H1 (cell line): ENCODE data around the gene CPLANE2. TPM values are rescaled to one million over a fixed set of nuclear protein-coding genes. Genes with fewer than 3 reads are reported as not detected.

ENCODE experiments used
- CTCF ChIA-PET: fragments of 300-600 bp; sonication (Branson Sonifier 250); formaldehyde crosslinking; loops from one replicate; lab custom pipeline; 2021; ENCODE audit not compliant: partially characterized antibody; lab: Charles Lee
- POLR2A ChIA-PET: fragments of 300-600 bp; sonication (Branson Sonifier 250); formaldehyde crosslinking; loops from one replicate; lab custom pipeline; 2021; ENCODE audit warnings: inconsistent platforms; ENCODE audit not compliant: partially characterized antibody; lab: Charles Lee
- DNase-seq, 2 experiments: peaks; one replicate each; pipeline versions ENCODE4 v3.0.0 to v3.0.0-alpha.2; 2010 to 2022; ENCODE audit warnings: low spot score in 2 of 2, low read depth in 1 of 2, mixed read lengths in 1 of 2
- FAIRE-seq: peaks from 2 replicates; lab custom pipeline; 2011; peaks lifted over from hg19 to GRCh38; lab: Jason Lieb, UNC
- H2AFZ ChIP-seq: 2 replicates; pipeline ENCODE4 v1.8.1; 2012; ENCODE audit warnings: low read length, inconsistent platforms
- H2AK5ac ChIP-seq: 2 replicates; pipeline ENCODE4 v1.6.1; 2013; ENCODE audit warnings: low read depth, low read length
- H2BK120ac ChIP-seq: replicated peaks from 2 replicates; pipeline ENCODE3; 2013; ENCODE audit warnings: low read depth, low read length, inconsistent platforms
- H2BK12ac ChIP-seq: 2 replicates; pipeline ENCODE4 v1.6.1; 2013; ENCODE audit warnings: low read depth, low read length
- H2BK15ac ChIP-seq: 2 replicates; pipeline ENCODE4 v1.6.1; 2013; ENCODE audit warnings: low read length
- H2BK20ac ChIP-seq: 2 replicates; pipeline ENCODE4 v1.6.1; 2013; ENCODE audit warnings: low read length
- H2BK5ac ChIP-seq: 2 replicates; pipeline ENCODE4 v1.6.1; 2013; ENCODE audit warnings: low read depth, low read length
- H3K14ac ChIP-seq: 2 replicates; pipeline ENCODE4 v1.6.1; 2013; ENCODE audit warnings: inconsistent platforms; ENCODE audit not compliant: insufficient read length
- H3K18ac ChIP-seq: 2 replicates; pipeline ENCODE4 v1.6.1; 2013; ENCODE audit warnings: low read length; ENCODE audit errors: extremely low read depth
- H3K23ac ChIP-seq: 2 replicates; pipeline ENCODE4 v1.6.1; 2013; ENCODE audit warnings: inconsistent platforms; ENCODE audit not compliant: insufficient read length
- H3K23me2 ChIP-seq: 2 replicates; pipeline ENCODE4 v1.6.1; 2013; ENCODE audit warnings: low read depth, low read length
- H3K27ac ChIP-seq: 2 replicates; pipeline ENCODE4 v1.6.1; 2011; ENCODE audit warnings: low read depth, low read length, inconsistent platforms
- H3K27me3 ChIP-seq, 4 experiments: replicated peaks in 1 of 4; 1 replicate in 1 of 4; 2 replicates in 3 of 4; pipeline versions ENCODE4 v1.6.1 to v1.8.1; 2011 to 2013; ENCODE audit warnings: low read length in 3 of 4, mild to moderate bottlenecking in 3 of 4, inconsistent platforms in 2 of 4, mixed read lengths in 2 of 4, moderate library complexity in 1 of 4; ENCODE audit not compliant: control insufficient read depth in 3 of 4, insufficient read depth in 3 of 4; ENCODE audit errors: extremely low read depth in 1 of 4
- H3K36me3 ChIP-seq, 4 experiments: 2 replicates each; pipeline versions ENCODE4 v1.6.1 to v1.8.1; 2011 to 2013; ENCODE audit warnings: mild to moderate bottlenecking in 4 of 4, low read length in 3 of 4, moderate library complexity in 2 of 4, control low read depth in 1 of 4, inconsistent platforms in 1 of 4; ENCODE audit not compliant: insufficient read depth in 4 of 4, control insufficient read depth in 2 of 4
- H3K4ac ChIP-seq: replicated peaks from 2 replicates; pipeline ENCODE3; 2013; ENCODE audit warnings: low read length, low read depth, mixed read lengths, inconsistent platforms; ENCODE audit not compliant: insufficient read length
- H3K4me1 ChIP-seq, 4 experiments: replicated peaks in 1 of 4; 1 replicate in 1 of 4; 2 replicates in 3 of 4; pipeline versions ENCODE4 v1.6.1 to v1.8.1; 2011 to 2013; ENCODE audit warnings: low read length in 3 of 4, inconsistent platforms in 2 of 4, mixed read lengths in 1 of 4; ENCODE audit not compliant: insufficient read depth in 4 of 4, control insufficient read depth in 3 of 4
- H3K4me2 ChIP-seq, 2 experiments: 2 replicates each; pipeline versions ENCODE4 v1.6.1 to v1.8.1; 2011 to 2013; ENCODE audit warnings: low read depth in 2 of 2, low read length in 2 of 2, control low read depth in 1 of 2, inconsistent platforms in 1 of 2, mild to moderate bottlenecking in 1 of 2; ENCODE audit not compliant: insufficient read depth in 1 of 2
- H3K4me3 ChIP-seq, 4 experiments: fragments of 200-600, 300-600 bp in 1 of 4; sonication (generic), shearing (Covaris generic), sonication (Bioruptor Twin) in 1 of 4; 2 replicates each; pipeline versions ENCODE4 v1.5.1 to v1.8.1; 2011 to 2016; ENCODE audit warnings: low read length in 4 of 4, low read depth in 3 of 4, control low read depth in 2 of 4, inconsistent platforms in 2 of 4, mild to moderate bottlenecking in 2 of 4, mixed read lengths in 1 of 4, moderate library complexity in 1 of 4; ENCODE audit not compliant: insufficient read depth in 2 of 4; ENCODE audit errors: extremely low read depth in 1 of 4
- H3K56ac ChIP-seq: replicated peaks from 2 replicates; pipeline ENCODE3; 2013; ENCODE audit warnings: low read depth, mild to moderate bottlenecking, mixed read lengths, low read length, inconsistent platforms; ENCODE audit not compliant: insufficient read length
- H3K79me1 ChIP-seq: 2 replicates; pipeline ENCODE4 v1.6.1; 2013; ENCODE audit warnings: low read depth, low read length, control low read depth
- H3K79me2 ChIP-seq, 2 experiments: 2 replicates each; pipeline versions ENCODE4 v1.6.1 to v1.8.1; 2012 to 2013; ENCODE audit warnings: low read length in 2 of 2, mild to moderate bottlenecking in 2 of 2, inconsistent platforms in 1 of 2; ENCODE audit not compliant: insufficient read depth in 2 of 2, control insufficient read depth in 1 of 2
- H3K9ac ChIP-seq, 4 experiments: replicated peaks in 1 of 4; 1 replicate in 1 of 4; 2 replicates in 3 of 4; pipeline versions ENCODE4 v1.6.1 to v1.8.1; 2011 to 2013; ENCODE audit warnings: low read depth in 3 of 4, low read length in 3 of 4, control low read depth in 2 of 4, mild to moderate bottlenecking in 2 of 4, moderate library complexity in 2 of 4, inconsistent platforms in 1 of 4; ENCODE audit errors: extremely low read depth in 1 of 4
- H3K9me3 ChIP-seq, 2 experiments: 2 replicates each; pipeline versions ENCODE4 v1.6.1 to v1.8.1; 2012 to 2013; ENCODE audit warnings: mild to moderate bottlenecking in 2 of 2, moderate library complexity in 2 of 2, control low read depth in 1 of 2, inconsistent platforms in 1 of 2, low read depth in 1 of 2, low read length in 1 of 2, mixed read lengths in 1 of 2; ENCODE audit not compliant: insufficient read depth in 2 of 2
- H4K20me1 ChIP-seq, 2 experiments: replicated peaks in 1 of 2; 2 replicates each; pipeline versions ENCODE3 to v1.8.1; 2011 to 2013; ENCODE audit warnings: inconsistent platforms in 2 of 2, low read length in 2 of 2, mild to moderate bottlenecking in 1 of 2; ENCODE audit not compliant: insufficient read depth in 2 of 2, control insufficient read depth in 1 of 2
- H4K5ac ChIP-seq: 2 replicates; pipeline ENCODE4 v1.6.1; 2013; ENCODE audit warnings: low read length, low read depth, mixed read lengths, inconsistent platforms; ENCODE audit not compliant: insufficient read length
- H4K8ac ChIP-seq: 2 replicates; pipeline ENCODE4 v1.8.0; 2013; ENCODE audit warnings: mild to moderate bottlenecking, moderate library complexity, low read length, inconsistent platforms; ENCODE audit not compliant: insufficient read depth; ENCODE audit errors: extremely low read depth
- H4K91ac ChIP-seq: replicated peaks from 2 replicates; pipeline ENCODE3; 2013; ENCODE audit warnings: low read length, mixed read lengths, inconsistent platforms; ENCODE audit not compliant: insufficient read length
- CBX5 ChIP-seq: fragments of 300-800, 300-1000 bp; sonication (generic); IDR thresholded peaks from 2 replicates; pipeline ENCODE4 v1.7.1; 2016; ENCODE audit warnings: antibody characterized with exemption, low read length, low read depth
- CHD1 ChIP-seq: IDR thresholded peaks from 2 replicates; pipeline ENCODE4 v1.6.1; 2012; ENCODE audit warnings: low read depth, low read length, improper control_type of control experiment
- HDAC6 ChIP-seq: IDR thresholded peaks from one replicate; pipeline ENCODE4 v1.7.1; 2012; ENCODE audit warnings: low read depth, mild to moderate bottlenecking, inconsistent platforms, low read length, moderate library complexity
- JUN ChIP-seq: IDR thresholded peaks from 2 replicates; pipeline ENCODE4 v1.6.1; 2011; ENCODE audit warnings: low read depth, mild to moderate bottlenecking, improper control_type of control experiment, low read length
- MAFK ChIP-seq: IDR thresholded peaks from 2 replicates; pipeline ENCODE4 v1.6.1; 2012; ENCODE audit warnings: low read depth, mild to moderate bottlenecking, improper control_type of control experiment, low read length
- NANOG ChIP-seq: IDR thresholded peaks from 2 replicates; pipeline ENCODE4 v1.6.1; 2011; ENCODE audit warnings: low read length, low read depth, mild to moderate bottlenecking, inconsistent platforms; ENCODE audit not compliant: insufficient read depth, poor library complexity, severe bottlenecking
- RXRA ChIP-seq: IDR thresholded peaks from 2 replicates; pipeline ENCODE4 v1.6.1; 2011; ENCODE audit warnings: low read depth, mild to moderate bottlenecking, low read length, moderate library complexity; ENCODE audit not compliant: insufficient read depth
- SIRT6 ChIP-seq: IDR thresholded peaks from one replicate; pipeline ENCODE4 v1.7.1; 2012; ENCODE audit warnings: low read length, inconsistent platforms
- SIX5 ChIP-seq: IDR thresholded peaks from 2 replicates; pipeline ENCODE4 v1.6.1; 2011; ENCODE audit warnings: mild to moderate bottlenecking, low read depth, low read length
- SP4 ChIP-seq: IDR thresholded peaks from 2 replicates; pipeline ENCODE4 v1.6.1; 2012; ENCODE audit warnings: low read length, inconsistent platforms
- WGBS, 2 experiments: shearing (Covaris generic) in 1 of 2; methylation state at CpG; one replicate each; pipeline versions ENCODE4 v1.1.6 to v1.1.7; 2013 to 2015; ENCODE audit warnings: low lambda C conversion rate in 2 of 2, mixed read lengths in 2 of 2, inconsistent platforms in 1 of 2, low coverage in 1 of 2, missing lambda C conversion rate in 1 of 2; ENCODE audit not compliant: insufficient replicate concordance in 2 of 2, insufficient coverage in 1 of 2, insufficient read length in 1 of 2; ENCODE audit errors: extremely low coverage in 1 of 2, missing lambda C conversion rate in 1 of 2; 5-methylcytosine and 5-hydroxymethylcytosine counted together
- polyA plus RNA-seq, 7 experiments: library from polyadenylated mRNA; depleted of rRNA in 3 of 7; stranded (reverse) in 5 of 7; unstranded in 2 of 7; fragments of >200 nt in 5 of 7; fragments of 200-250 nt in 2 of 7; gene quantifications; 1 replicate in 5 of 7; 2 replicates in 1 of 7; 4 replicates in 1 of 7; pipeline versions ENCODE4 v1.2.1 to v1.2.3, GENCODE V29; 2011 to 2013; ENCODE audit warnings: missing spikeins in 2 of 7, mixed read lengths in 2 of 7
- total RNA-seq: library from RNA; stranded (reverse); fragmentation: NEBNext Ultra II Directional; extraction: Animal tissue kit (Norgen Biotek cat#: 25700); gene quantifications from 2 replicates; pipeline ENCODE4 v1.2.1, GENCODE V29; 2021

CPLANE2 gene
- total and polyA plus RNA-seq, 2 of the 8 experiments (the other 6 are each of a cell fraction or from before 2014, with no cell fraction given) = 2.3 to 2.5 TPM

DNA sequence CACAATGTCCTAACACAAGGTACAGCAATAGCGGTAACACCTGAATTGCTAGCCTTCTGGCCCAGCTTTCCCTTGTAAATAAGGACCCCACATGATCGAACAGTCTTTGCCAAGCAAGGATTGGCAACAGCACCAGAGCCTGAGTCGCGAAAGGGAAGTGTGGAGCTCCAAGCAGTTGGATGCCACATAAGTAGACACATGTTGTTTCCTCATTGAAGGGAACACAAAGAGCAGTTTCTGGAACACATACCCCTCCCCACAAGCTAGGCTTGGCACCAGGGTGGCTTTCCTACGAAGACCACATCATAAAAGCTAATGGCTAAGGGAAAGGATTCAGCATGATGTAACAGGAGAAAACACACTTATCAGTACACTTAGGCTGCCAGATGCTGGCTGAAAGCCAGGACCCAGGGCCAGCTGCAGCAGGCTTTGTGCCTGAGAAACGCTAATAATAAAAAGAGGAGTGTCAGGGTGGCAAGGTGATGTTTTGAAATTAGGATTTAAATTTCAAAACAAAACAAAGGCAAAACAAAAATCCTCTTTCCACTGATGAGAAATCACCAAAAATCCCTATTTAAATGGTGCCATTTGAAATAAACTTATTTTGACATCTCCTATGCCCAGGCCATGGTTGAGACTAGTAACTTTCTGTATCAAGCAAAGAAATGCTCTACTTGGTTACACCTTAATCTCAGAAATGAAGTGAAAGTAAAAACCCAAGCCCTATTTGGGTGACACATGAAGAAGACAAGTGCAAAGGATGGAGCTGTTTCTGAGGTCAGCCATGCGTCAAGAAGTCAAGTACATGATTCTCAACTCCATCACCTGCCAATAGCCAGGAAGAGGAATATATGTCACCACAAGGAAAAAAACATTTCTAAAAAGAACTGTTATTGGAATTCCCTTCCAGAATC lies 11.9 kb upstream of the CPLANE2 start:
- Histone ChIP-seq H2BK5ac (no peak overlapping the region), H3K4me1 (0 out of 7 replicates have a peak, but pooled peaks cover 0 to 3% (median 0%) of the 10 kb centered on the region in 4 experiments), H4K91ac (no peak overlapping the region), H3K79me2 (no peaks in the 10 kb centered on the region), H3K18ac (no peak overlapping the region), H2BK20ac (no peak overlapping the region), H3K56ac (no peak overlapping the region), H2AK5ac (no peak overlapping the region), H3K23me2 (no peaks in the 10 kb centered on the region), H3K4me3 (no peak overlapping the region), H3K79me1 (no peaks in the 10 kb centered on the region), H2AFZ (no peak overlapping the region), H3K4me2 (no peak overlapping the region), H4K5ac (no peak overlapping the region), H3K36me3 (peaks cover 2 to 20% (median 14%) of the 10 kb centered on the region in 4 experiments; a peak in 6 of 8 replicates), H4K20me1 (peaks cover 2 to 3% of the 10 kb centered on the region in 2 experiments), H3K27me3 (no peaks in the 10 kb centered on the region), H3K14ac (no peak overlapping the region), H3K27ac (no peak overlapping the region), H4K8ac (no peak overlapping the region), H3K9ac (no peak overlapping the region), H3K9me3 (no peaks in the 10 kb centered on the region), H2BK15ac (no peak overlapping the region), H2BK120ac (no peak overlapping the region), H3K4ac (no peak overlapping the region), H3K23ac (no peak overlapping the region), H2BK12ac (no peak overlapping the region)
- DNase-seq (no peak), FAIRE-seq (no peak)
- TF ChIP-seq CBX5 (no peak), SP4 (no peak), CHD1 (no peak), HDAC6 (no peak), NANOG (no peak), JUN (no peak), SIX5 (no peak), SIRT6 (no peak), MAFK (no peak), RXRA (no peak)
- ChIA-PET CTCF (interaction anchor here (0.6 to 9.0 kb wide), 7 partner anchors 17 to 180 kb away, joined by 3 to 106 read pairs (median 3); partner anchors contain the start of genes CPLANE2 and FAM131C), POLR2A (interaction anchor here (0.9 to 1.1 kb wide), 2 partner anchors 9 to 36 kb away, joined by 3 read pairs; partner anchors contain the start of gene ARHGEF19)
- 95% methylated on average over 7 of the region's 7 CpGs; no CpG with 5 or more reads in 1 of the 2 experiments for WGBS, 2 experiments
